ENCODE results near the gene PEX14. TPM values are rescaled to one million over a fixed set of nuclear protein-coding genes. Genes with fewer than 3 reads are reported as not detected.

PEX14 gene
- total and polyA plus RNA-seq, 2 donors (not counting 3 experiments of a cell fraction or from before 2014, with no cell fraction given), result 19.5 to 26.5 TPM

- peaks cover 20% of the 10 kb centered on the region for H3K4me1 ChIP-seq (ENCODE audit: control insufficient read depth, extremely low read depth, insufficient read depth, low read length)
- no peaks in the 10 kb centered on the region for H3K27me3 ChIP-seq (ENCODE audit: control insufficient read depth in 2 of 2, insufficient read depth in 2 of 2, low read length in 2 of 2)
- no peaks in the 10 kb centered on the region for H3K79me2 ChIP-seq (ENCODE audit: control insufficient read depth, insufficient read depth, low read length)
- FAIRE-seq (peak; percentile 12), DNase-seq (ENCODE audit: low read depth, low spot score) (no peak)
- dilution Hi-C loops (cut with MboI; ENCODE audit: extremely low pct_ligation_motif_present, low sequenced_read_pairs), result no loop called here
- H3K36me3 ChIP-seq (ENCODE audit: control insufficient read depth in 2 of 2, extremely low read depth in 1 of 2, insufficient read depth in 2 of 2, low read length in 2 of 2), result peaks cover 0 to 11% of the 10 kb centered on the region in 2 experiments
- peak overlapping the region; percentile 7 for H3K4me2 ChIP-seq (ENCODE audit: insufficient read depth, low read length)
- peak overlapping the region; percentile 8 for H3K27ac ChIP-seq (ENCODE audit: insufficient read depth, low read depth, low read length)
- ChIA-PET CTCF (interaction anchor here (0.8 to 1.6 kb wide), 5 partner anchors 15 to 409 kb away, joined by 3 to 20 read pairs (median 5); partner anchors contain the start of gene CENPS), POLR2A (no interaction called here)
- no peak overlapping the region for H3K4me3 ChIP-seq (replicated peaks in 1 of 3; ENCODE audit: insufficient read depth in 1 of 3, low read depth in 1 of 3, low read length in 3 of 3)
- H3K9ac ChIP-seq (replicated peaks; ENCODE audit: extremely low read depth, insufficient read depth, low read length), result no peak overlapping the region
- H2AFZ ChIP-seq (ENCODE audit: low read depth, low read length), result no peak overlapping the region
- no peaks in the 10 kb centered on the region for H3K9me1 ChIP-seq (replicated peaks; ENCODE audit: control insufficient read depth, extremely low read depth, insufficient read depth, low read length)
- TF ChIP-seq EZH2 (IDR thresholded peaks at IDR 0.05; ENCODE audit: borderline replicate concordance, low read depth, low read length, severe bottlenecking) (no peak), MYC (IDR thresholded peaks at IDR 0.05; ENCODE audit: low read depth, low read length) (no peak), POLR2A (IDR thresholded peaks at IDR 0.05; ENCODE audit: low read depth, low read length) (no peak), CTCF (IDR thresholded peaks at IDR 0.05; ENCODE audit: extremely low read depth in 1 of 2, insufficient read depth in 1 of 2, low read depth in 1 of 2, low read length in 2 of 2) (no peak), JUN (IDR thresholded peaks at IDR 0.05; ENCODE audit: borderline replicate concordance, insufficient read depth, insufficient read length, low read depth) (no peak), FOS (IDR thresholded peaks at IDR 0.05; ENCODE audit: borderline replicate concordance, insufficient read depth, low read length) (no peak), POLR2AphosphoS5 (IDR thresholded peaks at IDR 0.05; ENCODE audit: insufficient read depth, low read depth, low read length) (no peak), GATA2 (IDR thresholded peaks at IDR 0.05; ENCODE audit: insufficient read depth, insufficient read length, low read depth, low read length) (no peak)
- TF ChIP-seq, protein P1, sequence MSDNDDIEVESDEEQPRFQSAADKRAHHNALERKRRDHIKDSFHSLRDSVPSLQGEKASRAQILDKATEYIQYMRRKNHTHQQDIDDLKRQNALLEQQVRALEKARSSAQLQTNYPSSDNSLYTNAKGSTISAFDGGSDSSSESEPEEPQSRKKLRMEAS (IDR thresholded peaks at IDR 0.05; ENCODE audit: insufficient read depth, insufficient read length), result no peak
- intact Hi-C loops (cut with micrococcal nuclease), result no loop called here
- H4K20me1 ChIP-seq (replicated peaks; ENCODE audit: control insufficient read depth, extremely low read depth, insufficient read depth, low read length), result no peaks in the 10 kb centered on the region
- no peaks in the 10 kb centered on the region for H3K9me3 ChIP-seq (replicated peaks; ENCODE audit: control insufficient read depth, insufficient read depth, low read length)
- no TSS peak for BruUV-seq (replicated peaks)
Observed at GRCh38 chr1:10457875-10458274, 16.9 kb upstream of the PEX14 start.

Measured in endothelial cell of umbilical vein (primary cell).